WI38 (cell line): ENCODE data around the gene PHYKPL.

ENCODE experiments used
- H3K4me3 ChIP-seq: 2 replicates; pipeline ENCODE4 v1.5.1; 2011; ENCODE audit warnings: low read depth, mild to moderate bottlenecking, control low read depth, low read length
- TF ChIP-seq, protein P1 (sequence below): IDR thresholded peaks from 2 replicates; pipeline ENCODE4 v1.5.1; 2012; ENCODE audit warnings: low read depth, mild to moderate bottlenecking, control low read depth, low read length

Gene PHYKPL

DNA sequence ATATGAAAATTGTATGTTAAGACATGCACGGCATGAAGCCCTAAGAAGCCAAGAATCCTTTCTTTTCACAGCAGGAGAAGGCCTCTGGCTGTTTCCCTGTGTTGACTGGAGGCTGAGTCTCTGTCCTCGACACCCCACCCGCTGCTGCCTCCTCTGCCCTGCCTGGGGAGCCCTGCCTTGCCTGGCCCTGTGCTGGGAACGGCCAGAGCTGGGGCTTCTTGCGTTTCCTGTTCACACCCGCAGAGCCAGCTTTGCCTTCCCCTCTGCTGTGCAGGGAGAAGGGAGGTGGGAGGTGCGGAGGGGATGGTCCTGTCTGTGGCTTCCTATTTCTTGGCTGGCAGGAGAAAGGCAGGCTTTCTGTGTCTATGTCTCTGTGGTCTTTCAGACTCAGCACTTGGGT lies 38.6 kb downstream of the PHYKPL start:
- H3K4me3 ChIP-seq = no peak overlapping the region
- TF ChIP-seq, protein P1, sequence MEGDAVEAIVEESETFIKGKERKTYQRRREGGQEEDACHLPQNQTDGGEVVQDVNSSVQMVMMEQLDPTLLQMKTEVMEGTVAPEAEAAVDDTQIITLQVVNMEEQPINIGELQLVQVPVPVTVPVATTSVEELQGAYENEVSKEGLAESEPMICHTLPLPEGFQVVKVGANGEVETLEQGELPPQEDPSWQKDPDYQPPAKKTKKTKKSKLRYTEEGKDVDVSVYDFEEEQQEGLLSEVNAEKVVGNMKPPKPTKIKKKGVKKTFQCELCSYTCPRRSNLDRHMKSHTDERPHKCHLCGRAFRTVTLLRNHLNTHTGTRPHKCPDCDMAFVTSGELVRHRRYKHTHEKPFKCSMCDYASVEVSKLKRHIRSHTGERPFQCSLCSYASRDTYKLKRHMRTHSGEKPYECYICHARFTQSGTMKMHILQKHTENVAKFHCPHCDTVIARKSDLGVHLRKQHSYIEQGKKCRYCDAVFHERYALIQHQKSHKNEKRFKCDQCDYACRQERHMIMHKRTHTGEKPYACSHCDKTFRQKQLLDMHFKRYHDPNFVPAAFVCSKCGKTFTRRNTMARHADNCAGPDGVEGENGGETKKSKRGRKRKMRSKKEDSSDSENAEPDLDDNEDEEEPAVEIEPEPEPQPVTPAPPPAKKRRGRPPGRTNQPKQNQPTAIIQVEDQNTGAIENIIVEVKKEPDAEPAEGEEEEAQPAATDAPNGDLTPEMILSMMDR = no peak

DNA sequence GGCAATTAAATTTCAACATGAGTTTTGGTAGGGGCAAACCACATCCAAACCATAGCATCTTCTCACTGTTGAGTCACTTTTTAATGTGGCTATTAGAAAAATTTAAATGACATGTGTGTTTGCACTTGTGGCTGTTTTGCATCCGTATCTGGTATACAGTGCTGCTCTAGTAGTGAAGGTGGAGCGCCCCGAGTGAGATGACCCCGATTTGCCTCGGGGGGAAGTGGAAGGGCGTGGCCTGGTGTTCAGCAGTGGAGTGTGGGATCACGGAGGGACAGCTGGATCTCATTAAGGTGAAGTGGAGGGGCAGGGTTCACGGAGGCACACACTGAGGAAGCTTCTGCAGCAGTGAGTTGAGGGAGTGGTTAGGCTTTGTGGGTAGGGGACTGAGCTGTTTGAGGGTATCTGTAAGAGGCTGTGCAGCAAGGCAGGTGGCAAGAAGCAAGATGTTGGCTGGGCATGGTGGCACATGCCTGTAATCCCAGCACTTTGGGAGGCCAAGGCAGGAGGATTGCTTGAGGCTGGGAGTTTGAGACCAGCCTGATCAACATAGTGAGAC lies 39.3 kb downstream of the PHYKPL start:
- no peak overlapping the region for H3K4me3 ChIP-seq
- TF ChIP-seq, protein P1 = no peak

DNA sequence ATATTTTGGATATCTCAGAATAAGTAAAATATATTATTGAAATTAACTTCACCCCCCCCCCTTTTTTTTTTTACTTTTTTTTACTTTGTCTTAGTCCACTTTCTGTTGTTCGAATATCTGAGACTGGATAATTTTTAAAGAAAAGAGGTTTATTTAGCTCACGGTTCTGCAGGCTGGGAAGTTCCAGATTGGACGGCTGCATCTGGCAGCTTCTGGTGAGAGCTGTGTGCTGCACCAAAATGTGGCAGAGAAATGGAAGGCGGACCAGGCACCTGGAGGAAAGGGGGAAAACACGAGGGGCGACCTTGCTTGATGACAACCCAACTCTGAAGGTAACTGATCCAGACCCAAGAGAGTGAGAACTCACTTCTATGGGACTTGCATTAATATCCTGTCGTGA lies 39.8 kb downstream of the PHYKPL start:
- TF ChIP-seq, protein P1 = no peak
- no peak overlapping the region for H3K4me3 ChIP-seq

DNA sequence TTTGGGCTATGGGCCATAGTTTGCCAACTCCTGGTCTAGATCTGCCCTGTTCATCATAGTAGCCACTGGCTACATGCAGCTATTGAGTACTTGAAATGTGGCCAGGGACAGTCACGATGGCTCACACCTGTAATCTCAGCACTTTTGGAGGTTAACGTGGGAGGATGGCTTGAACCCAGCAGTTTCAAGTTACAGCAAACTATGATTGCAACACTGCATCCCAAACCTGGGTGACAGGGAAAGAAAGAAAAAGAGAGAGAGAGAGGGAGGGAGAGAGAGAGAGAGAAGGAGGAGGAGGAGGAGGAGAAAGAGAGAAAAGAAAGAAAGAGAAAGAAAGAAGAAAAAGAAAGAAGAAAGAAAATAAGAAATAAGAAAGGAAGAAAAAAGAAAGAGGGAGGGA lies 40.4 kb downstream of the PHYKPL start:
- H3K4me3 ChIP-seq = no peak overlapping the region
- TF ChIP-seq, protein P1 = no peak

DNA sequence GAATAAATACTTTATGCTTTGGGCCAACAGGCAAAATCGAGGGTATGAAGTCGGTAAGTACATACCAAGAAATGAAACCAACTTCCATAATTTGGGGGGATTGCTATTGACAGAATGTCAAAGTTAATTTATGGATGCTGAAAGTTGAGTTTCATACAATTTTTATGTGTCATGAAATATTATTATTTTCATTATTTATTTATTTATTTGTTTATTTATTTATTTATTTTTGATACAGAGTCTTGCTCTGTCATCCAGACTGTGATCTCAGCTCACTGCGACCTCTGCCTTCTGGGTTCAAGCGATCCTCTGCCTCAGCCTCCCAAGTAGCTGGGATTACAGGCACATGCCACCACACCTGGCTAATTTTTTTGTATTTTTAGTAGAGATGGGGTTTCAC lies 40.9 kb downstream of the PHYKPL start:
- TF ChIP-seq, protein P1 = no peak
- H3K4me3 ChIP-seq = no peak overlapping the region

DNA sequence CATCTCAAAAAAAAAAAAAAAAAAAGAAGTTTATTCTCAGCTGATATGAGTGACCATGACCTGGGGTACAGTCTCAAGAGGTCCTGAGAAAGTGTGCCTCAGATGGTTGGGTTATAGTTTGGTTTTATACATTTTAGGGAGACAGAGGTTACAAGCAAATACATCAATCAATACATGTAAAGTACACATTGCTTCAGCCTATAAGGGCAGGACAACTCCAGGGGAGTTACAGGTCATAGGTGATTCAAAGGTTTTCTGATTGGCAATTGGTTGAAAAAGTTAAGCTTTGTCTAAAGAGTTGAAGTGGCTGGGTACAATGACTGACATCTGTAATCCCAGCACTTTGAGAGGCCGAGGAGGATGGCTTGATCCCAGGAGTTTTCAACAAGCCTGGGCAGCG lies 43.2 kb downstream of the PHYKPL start:
- TF ChIP-seq, protein P1 = no peak

DNA sequence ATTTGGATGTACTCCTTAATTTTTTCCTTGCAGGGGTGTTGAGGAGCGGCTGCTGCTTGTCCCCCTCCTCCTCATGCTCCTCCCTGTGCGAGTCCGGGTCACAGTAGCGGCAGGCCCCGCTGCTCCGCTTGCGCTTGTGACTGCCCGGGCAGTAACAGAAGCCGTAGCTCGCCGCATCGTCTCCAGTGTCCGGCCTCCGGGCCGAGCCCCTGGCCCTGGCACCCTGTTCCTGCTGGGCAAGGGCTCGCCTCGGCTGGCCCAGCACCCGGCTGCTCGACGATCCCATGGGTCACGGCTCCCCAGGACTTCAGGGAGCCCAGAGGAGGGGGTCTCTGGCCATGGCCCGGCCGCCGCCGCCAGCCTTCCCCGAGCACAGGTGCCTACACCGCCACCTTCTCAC lies 45.6 kb downstream of the PHYKPL start, which contains the start of gene GMCL2:
Gene GMCL2 (minus strand): TSS at position 358 of the 400 bp plus-strand sequence. CDS start 72 bp downstream, at position 286.
- TF ChIP-seq, protein P1 = no peak
- no peak within 1 kb of the TSS for H3K4me3 ChIP-seq

More for the DNA sequence above, 43.2 kb downstream of the PHYKPL start:
- no peak overlapping the region for H3K4me3 ChIP-seq
